ENCODE data around the gene DCAF6.

Gene DCAF6

DNA sequence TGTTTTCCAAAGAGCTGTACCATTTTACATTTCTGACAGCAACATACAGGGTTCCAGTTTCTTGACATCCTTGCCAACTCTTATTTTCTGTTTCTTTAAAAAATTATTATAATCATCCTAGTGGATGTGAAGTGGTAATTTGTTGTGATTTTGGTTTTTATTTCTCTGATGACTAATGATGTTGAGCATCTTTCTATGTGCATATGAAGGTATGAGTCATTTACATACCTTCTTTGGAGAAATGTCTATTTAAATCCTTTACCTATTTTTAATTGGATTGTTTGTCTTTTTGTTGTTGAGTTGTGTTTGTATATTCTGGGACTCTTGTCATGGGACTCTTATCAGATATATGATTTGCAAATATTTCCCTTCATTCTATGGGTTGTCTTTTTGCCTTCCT lies 21.2 kb downstream of the DCAF6 start:
- TF ChIP-seq, protein P1, sequence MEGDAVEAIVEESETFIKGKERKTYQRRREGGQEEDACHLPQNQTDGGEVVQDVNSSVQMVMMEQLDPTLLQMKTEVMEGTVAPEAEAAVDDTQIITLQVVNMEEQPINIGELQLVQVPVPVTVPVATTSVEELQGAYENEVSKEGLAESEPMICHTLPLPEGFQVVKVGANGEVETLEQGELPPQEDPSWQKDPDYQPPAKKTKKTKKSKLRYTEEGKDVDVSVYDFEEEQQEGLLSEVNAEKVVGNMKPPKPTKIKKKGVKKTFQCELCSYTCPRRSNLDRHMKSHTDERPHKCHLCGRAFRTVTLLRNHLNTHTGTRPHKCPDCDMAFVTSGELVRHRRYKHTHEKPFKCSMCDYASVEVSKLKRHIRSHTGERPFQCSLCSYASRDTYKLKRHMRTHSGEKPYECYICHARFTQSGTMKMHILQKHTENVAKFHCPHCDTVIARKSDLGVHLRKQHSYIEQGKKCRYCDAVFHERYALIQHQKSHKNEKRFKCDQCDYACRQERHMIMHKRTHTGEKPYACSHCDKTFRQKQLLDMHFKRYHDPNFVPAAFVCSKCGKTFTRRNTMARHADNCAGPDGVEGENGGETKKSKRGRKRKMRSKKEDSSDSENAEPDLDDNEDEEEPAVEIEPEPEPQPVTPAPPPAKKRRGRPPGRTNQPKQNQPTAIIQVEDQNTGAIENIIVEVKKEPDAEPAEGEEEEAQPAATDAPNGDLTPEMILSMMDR (IDR thresholded peaks at IDR 0.05; ENCODE audit: low read depth, low read length, missing control alignments), result no peak
- no peak overlapping the region for H3K4me3 ChIP-seq (ENCODE audit: low read depth, low read length)
- DNase-seq (ENCODE audit: low read depth), result no peak

DNA sequence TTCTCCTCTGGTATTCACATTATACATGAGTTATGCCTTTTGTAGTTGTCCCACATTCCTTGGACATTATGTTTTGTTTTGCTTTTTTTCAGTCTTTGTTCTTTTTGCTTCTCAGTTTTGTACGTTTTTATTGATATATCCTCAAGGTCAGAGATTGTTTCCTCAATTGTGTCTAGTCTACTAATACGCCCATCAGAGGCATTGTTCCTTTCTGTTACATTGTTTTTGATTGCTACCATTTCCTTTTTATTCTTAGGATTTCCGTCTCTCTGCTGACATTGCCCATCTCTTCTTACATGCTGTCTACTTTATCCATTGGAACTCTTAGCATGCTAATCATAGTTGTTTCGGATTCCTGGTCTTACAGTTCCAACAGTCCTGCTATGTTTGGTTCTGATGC lies 28.2 kb downstream of the DCAF6 start:
- DNase-seq (ENCODE audit: low read depth), result no peak
- TF ChIP-seq, protein P1 (IDR thresholded peaks at IDR 0.05; ENCODE audit: low read depth, low read length, missing control alignments), result no peak
- no peak overlapping the region for H3K4me3 ChIP-seq (ENCODE audit: low read depth, low read length)

DNA sequence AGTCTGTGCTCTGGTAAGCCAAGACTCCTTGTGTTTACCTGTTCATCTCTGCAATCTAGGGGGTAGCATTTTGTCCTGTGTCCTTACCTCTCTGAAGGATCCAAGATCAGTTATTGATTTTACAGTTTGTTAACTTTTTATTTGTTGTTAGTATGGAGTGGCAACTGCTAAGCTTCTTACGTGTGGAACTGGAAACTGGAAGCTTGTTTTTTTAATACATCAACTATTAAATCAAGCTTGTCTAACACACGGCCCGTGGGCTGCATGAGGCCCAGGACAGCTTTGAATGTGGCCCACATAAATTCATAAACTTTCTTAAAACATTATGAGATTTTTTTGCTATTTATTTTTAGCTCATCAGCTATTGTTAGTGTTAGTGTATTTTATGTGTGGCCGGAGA lies 29.6 kb downstream of the DCAF6 start:
- H3K4me3 ChIP-seq (ENCODE audit: low read depth, low read length), result no peak overlapping the region
- TF ChIP-seq, protein P1 (IDR thresholded peaks at IDR 0.05; ENCODE audit: low read depth, low read length, missing control alignments), result no peak
- DNase-seq (ENCODE audit: low read depth), result no peak

DNA sequence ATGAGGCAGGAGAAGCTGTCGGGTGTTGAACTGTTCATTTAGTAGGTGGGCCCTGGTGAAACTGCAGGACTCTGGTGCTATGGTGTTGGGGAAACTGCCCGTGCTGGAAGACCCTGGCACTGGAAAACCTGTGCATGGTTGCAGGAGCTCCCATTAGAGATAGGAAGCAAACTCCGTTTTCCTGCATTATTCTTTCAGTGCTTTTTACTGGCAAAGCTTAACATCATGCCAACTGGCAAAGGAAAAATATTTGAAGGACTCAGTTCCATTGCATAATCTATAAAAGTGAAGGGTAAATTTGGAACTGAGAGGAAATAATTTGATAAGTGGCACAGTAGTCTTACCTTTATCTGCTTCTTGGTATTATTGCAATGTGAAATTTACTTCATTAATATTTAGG lies 32.1 kb downstream of the DCAF6 start:
- TF ChIP-seq, protein P1 (IDR thresholded peaks at IDR 0.05; ENCODE audit: low read depth, low read length, missing control alignments), result no peak
- no peak overlapping the region for H3K4me3 ChIP-seq (ENCODE audit: low read depth, low read length)
- DNase-seq (ENCODE audit: low read depth), result no peak

DNA sequence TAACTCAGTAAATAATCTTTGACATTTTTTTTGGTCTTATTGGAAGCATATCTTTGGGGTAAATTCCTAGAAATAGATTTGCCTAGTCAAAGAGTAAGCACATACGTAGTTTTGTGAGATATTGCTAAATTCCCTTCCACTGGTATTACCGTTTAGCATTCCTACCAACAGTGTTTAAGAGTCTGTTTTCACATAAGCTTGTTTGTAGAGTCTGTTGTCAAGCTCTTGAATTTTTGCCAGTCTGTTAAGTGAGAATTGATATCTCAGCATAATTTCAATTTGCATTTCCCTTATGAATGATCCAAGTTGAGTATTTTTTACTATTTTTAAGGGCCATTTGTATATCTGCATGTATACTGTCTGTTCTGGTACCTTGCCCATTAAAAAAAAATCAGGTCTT lies 37.3 kb downstream of the DCAF6 start:
- DNase-seq (ENCODE audit: low read depth), result no peak
- H3K4me3 ChIP-seq (ENCODE audit: low read depth, low read length), result no peak overlapping the region
- TF ChIP-seq, protein P1 (IDR thresholded peaks at IDR 0.05; ENCODE audit: low read depth, low read length, missing control alignments), result no peak

DNA sequence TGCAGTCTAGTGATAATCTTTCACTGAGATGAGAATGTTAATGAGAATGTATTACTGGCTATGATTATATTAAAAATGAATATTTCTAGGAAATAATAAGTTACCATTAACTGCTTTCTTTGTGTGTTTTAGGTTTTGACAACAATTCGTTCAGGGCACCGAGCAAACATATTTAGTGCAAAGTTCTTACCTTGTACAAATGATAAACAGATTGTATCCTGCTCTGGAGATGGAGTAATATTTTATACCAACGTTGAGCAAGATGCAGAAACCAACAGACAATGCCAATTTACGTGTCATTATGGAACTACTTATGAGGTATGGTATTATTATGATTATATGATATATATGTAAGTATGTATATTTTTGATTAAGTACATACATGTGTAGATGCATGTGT lies 38.2 kb downstream of the DCAF6 start:
- DNase-seq (ENCODE audit: low read depth), result no peak
- H3K4me3 ChIP-seq (ENCODE audit: low read depth, low read length), result no peak overlapping the region

DNA sequence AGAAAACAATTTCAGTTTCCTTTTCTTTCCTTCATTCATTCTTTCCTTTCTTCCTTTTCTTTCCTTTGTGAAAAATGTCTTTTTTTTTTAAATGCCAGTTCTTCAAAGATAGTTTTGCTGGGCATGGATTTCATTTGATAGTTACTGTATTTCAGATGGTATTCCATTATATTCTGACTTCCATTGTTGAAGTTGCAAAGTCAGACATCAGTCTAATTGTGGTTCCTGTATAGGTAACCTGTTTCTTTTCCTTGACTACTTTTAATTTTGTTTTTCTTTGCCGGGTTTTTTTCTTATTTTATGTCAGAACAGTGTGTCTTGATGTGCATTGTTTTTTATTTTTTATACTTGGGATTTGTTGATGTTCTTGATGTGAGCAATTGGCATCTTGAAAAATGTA lies 40.8 kb downstream of the DCAF6 start:
- TF ChIP-seq, protein P1 (IDR thresholded peaks at IDR 0.05; ENCODE audit: low read depth, low read length, missing control alignments), result no peak
- H3K4me3 ChIP-seq (ENCODE audit: low read depth, low read length), result no peak overlapping the region
- DNase-seq (ENCODE audit: low read depth), result no peak

More for the DNA sequence above, 38.2 kb downstream of the DCAF6 start:
- TF ChIP-seq, protein P1 (IDR thresholded peaks at IDR 0.05; ENCODE audit: low read depth, low read length, missing control alignments), result no peak

Data from GM12864 (cell line).